NCI-H2227 treated with DMSO at 0.1 percent for 48 hours (cell line): ENCODE results near the gene YWHAE.
"Not testable (repeated sequence)": the region's sequence is repeated elsewhere in the genome, so short reads cannot be mapped to it uniquely, and the experiment has no call there.

ENCODE experiments used
- DNase-seq: peaks from one replicate; lab custom pipeline; 2025; lab: John Stamatoyannopoulos, UW

The YWHAE gene

GRCh38 chr17:1373707-1374237 is 26.2 kb downstream of the YWHAE start:
- no peak for DNase-seq

DNA sequence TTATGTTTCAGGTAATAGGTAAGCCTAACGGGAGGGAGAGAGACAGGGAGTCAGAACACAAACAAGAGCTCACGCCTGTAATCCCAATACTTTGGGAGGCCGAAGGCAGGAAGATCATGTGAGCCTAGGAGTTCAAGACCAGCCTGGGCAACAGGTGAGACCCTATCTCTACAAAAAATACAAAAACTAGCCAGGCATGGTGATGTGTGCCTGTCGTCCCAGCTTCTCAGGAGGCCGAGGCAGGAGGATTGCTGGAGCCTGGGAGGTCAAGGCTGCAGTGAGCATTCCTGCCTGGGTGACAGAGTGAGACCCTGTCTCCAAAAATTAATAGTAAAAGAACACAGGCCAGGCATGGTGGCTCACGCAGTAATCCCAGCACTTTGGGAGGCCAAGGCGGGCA is 27.4 kb downstream of the YWHAE start:
- no peak for DNase-seq

- no peak for DNase-seq
Observed at GRCh38 chr17:1371893-1372590, 28.0 kb downstream of the YWHAE start.

- no peak for DNase-seq
Observed at GRCh38 chr17:1368588-1368987, 31.4 kb downstream of the YWHAE start.

GRCh38 chr17:1367351-1367745 is 32.7 kb downstream of the YWHAE start:
- DNase-seq = no peak

- no peak for DNase-seq
Observed at GRCh38 chr17:1366234-1366633, 33.8 kb downstream of the YWHAE start.

DNA sequence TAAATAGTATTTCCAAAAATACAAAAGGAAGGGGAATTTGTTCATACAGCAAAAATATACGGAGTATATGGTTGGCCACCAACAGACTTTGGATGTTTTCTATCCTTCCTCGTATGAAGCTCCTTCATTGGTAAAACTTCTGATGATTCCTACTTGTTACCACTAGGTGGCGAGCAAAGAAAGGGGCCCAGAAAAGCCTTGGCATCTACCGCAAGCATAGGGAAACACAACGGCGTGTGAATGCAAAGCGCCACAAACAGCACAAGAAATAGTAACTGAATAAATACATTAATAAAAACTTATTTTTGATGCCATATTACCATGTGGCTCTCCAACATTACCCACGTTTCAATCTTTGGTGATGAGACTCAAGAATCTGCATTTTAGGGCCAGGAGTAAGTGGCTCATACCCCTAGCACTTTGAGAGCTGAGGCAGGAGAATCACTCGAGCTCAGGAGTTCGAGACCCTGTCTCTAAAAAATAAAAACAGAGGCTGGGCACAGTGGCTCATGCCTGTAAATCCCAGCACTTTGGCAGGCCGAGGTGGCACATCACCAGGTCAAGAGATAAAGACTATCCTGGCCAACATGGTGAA is 34.5 kb downstream of the YWHAE start:
- DNase-seq = peak; percentile 72

DNA sequence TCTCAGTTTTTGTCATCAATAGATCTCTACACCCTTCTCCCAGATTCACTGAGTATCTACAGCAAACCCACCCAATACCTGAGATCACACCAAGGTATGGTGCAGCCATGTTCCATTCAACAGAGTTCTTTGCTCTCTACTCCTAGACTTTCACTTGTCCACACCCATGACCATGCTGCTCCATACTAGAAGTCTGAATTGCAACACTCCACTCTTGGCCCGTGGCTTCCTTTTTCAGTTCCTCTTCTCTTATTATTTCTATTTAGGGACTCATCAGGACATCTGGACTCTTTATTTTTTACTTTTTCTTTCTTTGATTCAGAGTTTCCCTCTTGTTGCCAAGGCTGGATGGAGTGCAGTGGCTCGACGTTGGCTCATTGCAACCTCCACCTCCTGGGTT is 37.1 kb downstream of the YWHAE start:
- DNase-seq = no peak

DNA sequence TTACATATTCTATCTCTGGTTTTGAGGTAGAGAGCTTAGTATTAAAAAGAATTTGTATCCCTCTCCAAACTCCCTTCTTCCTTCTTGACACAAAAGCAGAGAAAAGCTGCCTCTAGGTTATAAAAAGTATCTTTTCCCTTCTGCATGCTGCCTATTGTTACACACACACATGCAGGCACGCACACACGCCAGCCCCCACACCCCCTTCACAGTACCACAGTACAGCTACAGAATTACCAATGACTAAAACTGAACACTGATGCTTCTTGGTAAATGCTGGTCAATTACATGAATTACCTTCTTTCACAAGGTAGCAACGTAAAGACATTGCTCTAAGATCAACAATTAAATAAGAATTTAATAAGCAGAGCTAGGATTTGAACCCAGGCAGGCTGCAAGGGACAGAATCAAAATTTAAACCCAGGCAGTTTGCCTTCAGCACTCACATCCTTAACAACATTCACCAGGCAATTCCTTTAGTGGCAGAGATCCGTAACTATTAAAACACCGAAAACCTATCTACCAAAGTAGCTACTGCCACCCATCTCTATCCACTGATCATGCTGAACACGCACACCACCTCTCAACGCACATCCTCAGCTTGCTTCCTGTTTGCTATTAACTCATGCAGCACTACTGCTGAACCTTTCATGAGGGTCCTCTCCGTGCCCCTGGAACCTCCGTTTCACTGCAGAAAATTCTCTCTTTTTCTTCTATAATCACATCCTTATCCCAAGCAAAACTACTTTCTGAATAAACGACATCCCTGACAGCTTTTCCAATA is 37.8 kb downstream of the YWHAE start:
- no peak for DNase-seq

DNA sequence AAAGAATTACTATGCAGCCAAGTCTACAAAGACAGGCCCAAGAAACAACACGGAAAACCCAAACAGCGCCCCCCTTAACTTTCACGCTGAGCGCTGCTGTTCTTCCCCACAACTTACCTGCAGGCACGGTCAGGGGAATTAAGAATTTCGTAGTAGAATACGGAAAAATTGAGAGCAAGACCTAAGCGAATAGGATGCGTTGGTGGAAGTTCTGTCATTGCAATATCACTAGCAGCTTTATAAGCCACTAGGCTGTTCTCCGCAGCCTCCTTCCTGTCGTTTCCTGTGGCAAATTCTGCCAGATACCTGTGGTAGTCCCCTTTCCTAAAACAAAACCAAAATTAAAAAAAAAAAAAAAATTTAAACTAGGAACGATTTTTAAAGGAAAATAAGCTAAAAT is 39.0 kb downstream of the YWHAE start:
- DNase-seq = no peak

GRCh38 chr17:1360315-1360714 is 39.7 kb downstream of the YWHAE start:
- DNase-seq = not testable (repeated sequence)

- DNase-seq = no peak
Observed at GRCh38 chr17:1354030-1354429, 46.0 kb downstream of the YWHAE start.

DNA sequence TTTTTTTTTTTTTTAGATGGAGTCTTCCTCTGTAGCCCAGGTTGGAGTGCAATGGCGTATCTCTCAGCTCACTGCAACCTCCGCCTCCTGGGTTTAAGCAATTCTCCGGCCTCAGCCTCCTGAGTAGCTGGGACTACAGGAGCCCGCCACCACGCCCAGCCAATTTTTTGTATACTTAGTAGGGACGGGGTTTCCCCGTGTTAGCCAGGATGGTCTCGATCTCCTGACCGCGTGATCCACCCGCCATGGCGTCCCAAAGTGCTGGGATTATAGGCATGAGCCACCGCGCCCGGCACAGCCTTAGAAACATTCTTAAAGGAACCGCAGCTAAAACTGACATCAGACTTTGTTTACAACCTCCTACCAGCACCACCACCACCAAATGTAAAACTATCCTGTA is 47.5 kb downstream of the YWHAE start:
- not testable (repeated sequence) for DNase-seq

DNA sequence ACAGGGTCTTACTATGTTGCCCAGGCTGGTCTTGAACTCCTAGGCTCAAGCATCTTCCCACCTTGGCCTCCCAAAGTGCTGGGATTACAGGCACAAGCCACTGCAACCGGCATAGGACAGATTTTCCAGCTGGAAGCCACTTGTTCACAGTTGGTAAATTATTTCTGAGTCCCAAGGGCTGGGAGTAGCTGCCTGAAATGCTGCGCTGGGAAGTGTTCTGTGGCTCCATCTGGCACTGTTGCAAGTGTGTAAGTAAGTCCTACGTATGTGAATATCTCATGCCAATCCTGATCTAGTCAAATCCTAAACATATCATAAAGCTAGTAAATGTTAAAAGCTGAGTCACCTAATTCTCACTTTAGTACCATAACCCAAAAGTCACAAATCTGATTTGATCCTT is 48.1 kb downstream of the YWHAE start:
- DNase-seq = no peak

DNA sequence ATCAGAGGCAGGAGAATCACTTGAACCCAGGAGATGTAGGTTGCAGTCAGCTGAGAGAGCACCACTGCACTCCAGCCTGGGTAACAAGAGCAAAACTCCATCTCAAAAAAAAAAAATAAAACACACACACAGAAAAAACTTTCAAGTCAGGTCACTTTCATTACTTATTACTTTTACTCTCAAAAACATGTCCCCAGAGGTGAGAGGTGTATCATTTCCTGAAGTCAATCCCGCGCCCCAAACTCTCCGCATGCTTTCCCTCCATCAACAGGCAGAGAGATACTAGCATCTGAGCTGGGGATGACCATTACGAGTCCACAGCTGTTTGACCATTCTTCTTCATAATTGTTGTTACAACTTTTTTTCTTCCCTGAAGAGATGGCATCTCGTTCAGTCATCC is 48.7 kb downstream of the YWHAE start:
- no peak for DNase-seq

DNA sequence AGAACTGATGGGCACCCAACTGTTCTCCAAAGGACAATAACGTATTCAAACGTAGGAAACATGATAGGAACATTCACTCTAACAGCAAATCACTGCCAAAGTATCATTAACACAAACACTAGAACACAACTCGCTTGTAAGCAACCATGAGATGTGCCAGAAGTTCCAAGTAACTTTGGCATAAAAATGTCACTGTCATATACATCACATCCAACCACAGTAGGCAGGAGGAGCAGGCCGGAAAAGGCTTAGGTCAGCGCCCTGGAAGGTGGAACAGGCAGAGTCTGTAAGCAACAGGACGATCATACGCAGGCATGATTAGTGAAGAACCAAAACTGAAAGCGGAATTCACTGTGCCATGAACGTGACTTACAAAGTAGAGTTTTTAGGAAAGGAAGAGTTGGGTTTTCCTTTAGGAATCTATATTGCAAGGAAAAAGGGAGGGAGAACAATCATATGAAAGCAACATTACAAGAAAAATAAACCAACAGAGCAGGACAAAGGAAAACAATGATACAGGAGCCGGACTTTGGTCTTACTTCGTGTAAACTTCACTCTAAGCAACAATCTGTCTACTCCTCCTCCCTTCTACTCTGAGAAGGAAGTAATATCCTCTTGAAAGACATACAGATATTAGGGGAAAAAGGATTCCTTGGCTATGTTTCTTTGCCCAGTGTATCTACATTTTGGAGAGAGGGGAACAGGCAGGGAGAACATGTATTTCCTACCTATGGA is 52.3 kb downstream of the YWHAE start:
- no peak for DNase-seq

- no peak for DNase-seq
Observed at GRCh38 chr17:1344521-1344920, 55.5 kb downstream of the YWHAE start.

- no peak for DNase-seq
Observed at GRCh38 chr17:1343554-1343953, 56.5 kb downstream of the YWHAE start.

DNA sequence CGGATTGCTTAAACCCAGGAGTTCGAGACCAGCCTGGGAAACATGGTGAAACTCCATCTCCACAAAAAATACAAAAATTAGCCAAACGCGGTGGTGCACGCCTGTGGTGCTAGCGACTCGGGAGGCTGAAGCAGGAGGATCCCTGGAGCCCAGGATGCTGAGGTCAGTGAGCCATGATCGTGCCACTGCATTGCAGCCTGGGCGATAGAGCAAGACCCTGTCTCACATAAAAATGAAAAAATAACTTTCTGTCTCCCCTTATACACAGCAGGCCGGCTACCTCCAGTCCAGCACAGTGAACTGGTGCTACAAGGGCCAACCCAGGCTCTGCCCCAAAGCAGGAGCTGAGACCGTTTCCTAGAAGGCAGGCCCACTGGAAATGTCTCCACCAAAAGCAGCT is 59.7 kb downstream of the YWHAE start:
- DNase-seq = no peak

- no peak for DNase-seq
Observed at GRCh38 chr17:1331708-1332107, 68.3 kb downstream of the YWHAE start.

DNA sequence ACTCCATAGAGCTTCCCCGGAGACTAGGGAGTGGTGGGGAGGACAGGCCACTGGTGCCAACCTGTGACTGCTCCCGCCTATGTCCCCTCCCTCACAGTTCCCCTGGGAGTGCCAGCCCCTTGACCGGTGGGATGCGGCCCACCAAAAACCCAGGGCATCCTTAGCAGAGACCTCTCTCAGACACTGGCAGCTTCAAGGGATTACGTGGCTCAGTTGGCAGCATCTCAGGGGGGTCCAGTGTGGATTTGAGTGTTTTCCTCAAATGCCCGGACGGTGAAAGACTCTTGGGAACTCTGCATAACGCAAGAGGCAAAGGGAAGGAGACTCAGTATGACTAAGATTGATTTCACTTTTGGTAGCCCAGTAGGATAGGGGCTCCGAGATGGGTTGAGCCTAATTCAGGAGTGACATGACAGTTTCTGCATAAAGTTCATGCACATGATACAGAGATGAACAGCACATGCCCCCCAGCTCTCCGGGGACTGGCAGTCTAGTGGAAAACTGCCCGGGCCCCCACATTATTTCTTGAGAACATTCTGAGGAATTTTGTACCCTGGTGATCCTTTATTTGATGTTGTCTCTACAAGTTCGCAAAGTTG is 70.2 kb downstream of the YWHAE start:
- DNase-seq = no peak

DNA sequence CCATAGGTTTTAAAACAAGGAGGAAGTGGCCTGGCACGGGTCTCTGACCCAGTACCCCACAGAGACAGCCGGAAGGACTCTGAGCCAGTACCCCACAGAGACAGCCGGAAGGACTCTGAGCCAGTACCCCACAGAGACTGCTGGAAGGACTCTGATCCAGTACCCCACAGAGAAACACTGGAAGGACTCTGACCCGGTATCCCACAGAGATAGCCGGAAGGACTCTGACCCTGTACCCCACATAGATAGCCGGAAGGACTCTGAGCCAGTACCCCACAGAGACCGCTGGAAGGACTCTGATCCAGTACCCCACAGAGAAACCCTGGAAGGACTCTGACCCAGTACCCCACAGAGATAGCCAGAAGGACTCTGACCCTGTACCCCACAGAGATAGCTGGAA is 71.6 kb downstream of the YWHAE start:
- DNase-seq = no peak
